OCI-LY7 (cell line): ENCODE results near the gene GGT5. TPM values are rescaled to one million over a fixed set of nuclear protein-coding genes. Genes with fewer than 3 reads are reported as not detected.
A peak's percentile ranks its signal among the peaks of the same experiment; 100 is the strongest.
"Not testable (repeated sequence)": the region's sequence is repeated elsewhere in the genome, so short reads cannot be mapped to it uniquely, and the experiment has no call there.

Experiments
- BruUV-seq: library from RNA; stranded (reverse); fragments of 400-500 nt; replicated peaks from 2 replicates; lab custom pipeline; 2021; lab: Mats Ljungman, UMichigan
- CTCF ChIA-PET: fragments of 300-600 bp; sonication (Branson Sonifier 250); formaldehyde crosslinking; loops from one replicate; lab custom pipeline; 2022; ENCODE audit warnings: antibody characterized with exemption; ENCODE audit not compliant: unreplicated experiment; lab: Charles Lee
- POLR2A ChIA-PET: fragments of 300-600 bp; sonication (Branson Sonifier 250); formaldehyde crosslinking; loops from one replicate; lab custom pipeline; 2022; ENCODE audit warnings: antibody characterized with exemption; lab: Charles Lee
- DNase-seq: peaks from one replicate; pipeline ENCODE4 v3.0.0-alpha.2; 2015; ENCODE audit warnings: low spot score
- H2AFZ ChIP-seq: fragments of 200-600 bp; sonication (generic), shearing (Covaris generic); 2 replicates; pipeline ENCODE4 v1.6.1; 2014; ENCODE audit warnings: mild to moderate bottlenecking, antibody characterized with exemption, low read length, moderate library complexity
- H3K27ac ChIP-seq: fragments of 200-600 bp; sonication (generic); 2 replicates; pipeline ENCODE4 v1.5.1; 2014; ENCODE audit warnings: mixed run types, low read depth, mild to moderate bottlenecking, moderate library complexity, low read length, inconsistent platforms; ENCODE audit not compliant: poor library complexity, severe bottlenecking
- H3K36me3 ChIP-seq: fragments of 200-600 bp; sonication (generic); 2 replicates; pipeline ENCODE4 v1.6.1; 2014; ENCODE audit warnings: mild to moderate bottlenecking, antibody characterized with exemption, low read length, moderate library complexity, mixed read lengths; ENCODE audit not compliant: insufficient read depth
- H3K4me1 ChIP-seq: fragments of 200-600 bp; sonication (generic); 2 replicates; pipeline ENCODE4 v1.5.1; 2014; ENCODE audit warnings: mild to moderate bottlenecking, low read length; ENCODE audit not compliant: insufficient read depth, poor library complexity, severe bottlenecking
- H3K4me2 ChIP-seq: fragments of 200-600 bp; sonication (generic); 2 replicates; pipeline ENCODE4 v1.6.1; 2014; ENCODE audit warnings: mild to moderate bottlenecking, low read length
- H3K4me3 ChIP-seq: fragments of 200-600 bp; sonication (generic); 2 replicates; pipeline ENCODE4 v1.5.1; 2014; ENCODE audit warnings: mild to moderate bottlenecking, low read depth, low read length; ENCODE audit not compliant: poor library complexity, severe bottlenecking
- H3K79me2 ChIP-seq: fragments of 200-600 bp; sonication (generic); 2 replicates; pipeline ENCODE4 v1.6.1; 2016; ENCODE audit warnings: low read depth, mild to moderate bottlenecking, low read length, moderate library complexity, mixed read lengths; ENCODE audit not compliant: insufficient read depth
- H3K9me2 ChIP-seq: fragments of 200-600 bp; sonication (generic); 2 replicates; pipeline ENCODE4 v1.6.1; 2016; ENCODE audit warnings: mild to moderate bottlenecking, low read length, mixed read lengths; ENCODE audit not compliant: insufficient read depth
- H3K9me3 ChIP-seq: fragments of 200-600 bp; sonication (generic); 2 replicates; pipeline ENCODE4 v1.6.1; 2014; ENCODE audit warnings: mild to moderate bottlenecking, mixed run types, low read length, mixed read lengths
- H4K20me1 ChIP-seq: fragments of 200-600 bp; sonication (generic); 2 replicates; pipeline ENCODE4 v1.6.1; 2014; ENCODE audit warnings: mild to moderate bottlenecking, antibody characterized with exemption, low read length, moderate library complexity, mixed read lengths; ENCODE audit not compliant: insufficient read depth
- intact Hi-C: fragments of 100-400 bp; cut with micrococcal nuclease; formaldehyde crosslinking; loops from one replicate; pipeline ENCODE4 v1.10.0; 2022; ENCODE audit not compliant: unreplicated experiment
- total RNA-seq, 2 experiments: library from RNA; depleted of rRNA in 1 of 2; stranded (reverse); fragments of >200 nt in 1 of 2; shearing (Covaris generic) in 1 of 2; gene quantifications; 2 replicates each; pipeline ENCODE4 v1.2.3, GENCODE V29; 2014 to 2022
- TF ChIP-seq, protein P1 (sequence below): fragments of 200-600 bp; sonication (generic); conservative IDR thresholded peaks from 2 replicates; pipeline ENCODE4 v1.5.1; 2014; ENCODE audit warnings: mild to moderate bottlenecking, antibody characterized with exemption, low read length, moderate library complexity, mixed read lengths

GGT5 gene
- total RNA-seq, 2 experiments from 2014 or later, result 0.06 TPM; not detected in 1

DNA sequence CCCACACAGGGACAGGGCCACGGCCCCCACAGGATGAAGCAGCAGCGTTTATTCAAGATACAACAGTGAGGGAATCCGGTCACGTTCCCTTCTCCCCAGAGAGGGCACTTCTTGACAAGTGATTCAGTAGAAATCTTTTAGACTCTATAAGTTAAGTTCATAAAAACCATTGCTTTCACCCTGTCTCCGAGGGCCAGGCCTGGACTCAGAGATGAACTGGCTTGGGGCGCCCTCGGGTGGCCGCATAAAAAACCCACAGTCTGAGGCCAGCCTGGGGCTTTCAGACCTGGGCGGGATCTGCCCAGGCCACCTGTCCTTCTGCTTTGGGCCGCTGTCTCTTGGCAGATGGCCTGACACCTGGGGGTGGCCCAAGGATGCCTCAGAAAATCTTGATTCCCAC is 14.6 kb upstream of the GGT5 start:
- H4K20me1 ChIP-seq, H2AFZ ChIP-seq, H3K27ac ChIP-seq, H3K9me2 ChIP-seq, H3K9me3 ChIP-seq, H3K36me3 ChIP-seq, H3K4me2 ChIP-seq, H3K4me3 ChIP-seq, BruUV-seq, H3K79me2 ChIP-seq, H3K4me1 ChIP-seq, CTCF ChIA-PET, POLR2A ChIA-PET, intact Hi-C loops: not testable (repeated sequence)
- peak; percentile 79 for DNase-seq
- TF ChIP-seq, protein P1, sequence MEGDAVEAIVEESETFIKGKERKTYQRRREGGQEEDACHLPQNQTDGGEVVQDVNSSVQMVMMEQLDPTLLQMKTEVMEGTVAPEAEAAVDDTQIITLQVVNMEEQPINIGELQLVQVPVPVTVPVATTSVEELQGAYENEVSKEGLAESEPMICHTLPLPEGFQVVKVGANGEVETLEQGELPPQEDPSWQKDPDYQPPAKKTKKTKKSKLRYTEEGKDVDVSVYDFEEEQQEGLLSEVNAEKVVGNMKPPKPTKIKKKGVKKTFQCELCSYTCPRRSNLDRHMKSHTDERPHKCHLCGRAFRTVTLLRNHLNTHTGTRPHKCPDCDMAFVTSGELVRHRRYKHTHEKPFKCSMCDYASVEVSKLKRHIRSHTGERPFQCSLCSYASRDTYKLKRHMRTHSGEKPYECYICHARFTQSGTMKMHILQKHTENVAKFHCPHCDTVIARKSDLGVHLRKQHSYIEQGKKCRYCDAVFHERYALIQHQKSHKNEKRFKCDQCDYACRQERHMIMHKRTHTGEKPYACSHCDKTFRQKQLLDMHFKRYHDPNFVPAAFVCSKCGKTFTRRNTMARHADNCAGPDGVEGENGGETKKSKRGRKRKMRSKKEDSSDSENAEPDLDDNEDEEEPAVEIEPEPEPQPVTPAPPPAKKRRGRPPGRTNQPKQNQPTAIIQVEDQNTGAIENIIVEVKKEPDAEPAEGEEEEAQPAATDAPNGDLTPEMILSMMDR, result peak; percentile 55; the same call in 1 of the 2 replicates

DNA sequence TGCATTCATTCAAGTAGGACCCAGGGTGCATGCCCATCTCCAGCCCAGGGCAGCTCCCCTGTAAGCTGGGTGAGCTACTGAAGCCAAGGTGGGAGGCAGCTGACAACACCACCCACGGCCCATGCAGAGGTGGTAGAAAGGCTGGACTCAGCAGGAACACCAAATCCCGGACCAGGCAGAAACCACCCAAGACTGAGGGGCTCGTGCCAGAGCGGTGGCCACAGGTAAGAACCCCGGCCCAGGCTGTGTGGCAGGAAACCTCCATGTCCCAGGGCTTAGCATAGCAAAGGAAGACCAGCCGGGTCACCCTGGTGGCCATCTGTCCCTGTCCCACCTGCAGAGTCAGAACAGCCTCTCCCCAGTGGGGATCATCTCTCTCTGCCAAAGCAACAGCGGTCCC is 11.9 kb upstream of the GGT5 start:
- BruUV-seq, CTCF ChIA-PET: not testable (repeated sequence)

DNA sequence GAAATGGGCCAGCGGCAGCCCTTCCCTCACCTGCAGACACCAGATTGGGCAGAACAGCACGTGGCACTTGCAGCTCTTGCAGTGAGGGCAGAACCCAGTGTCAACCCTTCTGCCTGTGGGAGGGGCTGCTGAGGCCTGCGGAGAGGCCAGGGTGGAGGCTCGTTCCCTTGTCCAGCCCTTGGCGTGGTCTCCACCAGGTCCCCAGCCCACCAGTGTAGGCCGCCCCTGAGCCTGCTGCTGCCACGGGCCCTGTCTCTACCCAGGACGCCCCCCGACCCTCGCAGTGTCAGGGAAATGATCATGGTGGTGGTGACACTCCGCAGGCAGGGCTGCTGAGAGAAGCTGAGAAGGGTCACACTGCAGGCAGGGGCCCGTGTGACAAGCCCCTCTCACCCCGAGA is 11.3 kb upstream of the GGT5 start:
- BruUV-seq, H3K9me3 ChIP-seq, H4K20me1 ChIP-seq, intact Hi-C loops, POLR2A ChIA-PET, H3K27ac ChIP-seq, H3K36me3 ChIP-seq, H3K79me2 ChIP-seq, H3K9me2 ChIP-seq, DNase-seq, CTCF ChIA-PET, H3K4me2 ChIP-seq, H2AFZ ChIP-seq, H3K4me3 ChIP-seq, H3K4me1 ChIP-seq: not testable (repeated sequence)

More for the DNA sequence above, 11.9 kb upstream of the GGT5 start:
- H3K4me1 ChIP-seq, H3K79me2 ChIP-seq, H3K4me3 ChIP-seq, H3K9me3 ChIP-seq, H2AFZ ChIP-seq, H3K9me2 ChIP-seq, H3K27ac ChIP-seq, POLR2A ChIA-PET, H3K36me3 ChIP-seq, H4K20me1 ChIP-seq, DNase-seq, H3K4me2 ChIP-seq, intact Hi-C loops: not testable (repeated sequence)

DNA sequence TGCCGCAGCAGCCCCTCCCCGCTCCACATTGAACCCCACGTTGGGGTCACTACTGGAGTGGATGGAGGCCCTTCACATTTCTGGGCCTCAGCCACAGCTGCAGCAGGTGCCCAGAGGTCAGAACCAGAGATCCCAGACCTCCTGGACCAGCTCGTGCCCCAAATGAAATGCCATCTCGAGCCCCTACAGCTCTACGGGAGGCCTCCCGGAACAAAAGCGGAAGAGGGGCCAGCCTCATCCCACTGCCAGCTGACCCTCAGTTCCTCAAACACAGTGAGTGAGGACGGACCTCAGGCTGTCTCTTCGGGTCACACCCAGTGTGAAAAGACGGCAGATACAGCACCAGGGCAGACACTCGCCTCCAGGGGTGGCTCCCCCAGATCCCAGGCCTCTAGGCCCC is 8.2 kb upstream of the GGT5 start:
- intact Hi-C loops, H3K79me2 ChIP-seq, H3K36me3 ChIP-seq, H2AFZ ChIP-seq, DNase-seq, CTCF ChIA-PET, H3K27ac ChIP-seq, H3K4me1 ChIP-seq, BruUV-seq, H3K9me3 ChIP-seq, H3K4me3 ChIP-seq, H3K4me2 ChIP-seq, H4K20me1 ChIP-seq, H3K9me2 ChIP-seq, POLR2A ChIA-PET: not testable (repeated sequence)

DNA sequence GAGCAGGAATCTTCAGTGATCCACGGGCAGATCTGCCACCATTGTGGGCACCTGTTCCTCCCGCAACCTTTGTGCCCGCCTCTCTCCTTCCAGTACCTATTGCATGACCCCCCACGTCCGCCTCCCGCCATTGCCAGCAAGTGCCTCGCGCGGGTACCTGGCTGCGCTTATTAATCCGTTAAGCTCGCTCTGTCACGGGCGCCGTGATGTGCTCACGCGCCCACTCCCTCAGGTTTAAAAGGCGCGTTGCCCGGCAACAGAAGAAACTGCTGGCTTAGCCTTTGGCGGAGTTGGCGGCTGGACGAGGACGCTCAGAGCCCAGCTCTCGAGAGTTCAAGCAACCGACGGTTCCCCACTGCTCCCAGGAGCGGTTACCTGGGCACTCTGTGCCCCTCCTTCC is 6.4 kb upstream of the GGT5 start:
- POLR2A ChIA-PET, result interaction anchor here (0.7 kb wide), 1 partner anchor 44 kb away, joined by 3 read pairs; no protein-coding TSS in a partner anchor
- H3K4me1 ChIP-seq, H3K9me2 ChIP-seq, H2AFZ ChIP-seq, H3K27ac ChIP-seq, intact Hi-C loops, DNase-seq, H3K36me3 ChIP-seq, H3K9me3 ChIP-seq, BruUV-seq, H3K4me3 ChIP-seq, CTCF ChIA-PET, H3K4me2 ChIP-seq, H3K79me2 ChIP-seq, H4K20me1 ChIP-seq: not testable (repeated sequence)

DNA sequence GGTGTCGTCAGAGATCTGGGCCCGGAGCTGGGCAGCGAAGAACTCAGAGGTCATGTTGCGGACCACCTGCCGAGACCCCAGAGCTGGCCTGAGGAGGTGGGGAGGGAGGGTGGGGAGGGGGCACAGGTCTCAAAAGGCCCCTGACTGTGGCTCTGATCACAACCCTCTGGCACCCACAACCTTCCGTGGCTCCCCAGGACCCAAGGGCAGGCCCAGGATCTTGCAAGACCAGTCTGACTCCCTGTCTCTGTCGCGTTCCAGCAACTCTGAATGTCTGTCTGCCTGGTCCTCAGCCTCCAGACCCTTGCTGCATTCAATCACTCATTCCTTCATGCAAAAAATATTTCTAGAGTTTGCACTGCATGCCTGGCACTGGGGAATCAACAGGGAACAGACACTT is 4.5 kb upstream of the GGT5 start:
- H2AFZ ChIP-seq, H3K4me3 ChIP-seq, H4K20me1 ChIP-seq, CTCF ChIA-PET, H3K36me3 ChIP-seq, H3K9me3 ChIP-seq, POLR2A ChIA-PET, H3K79me2 ChIP-seq, H3K4me2 ChIP-seq, DNase-seq, H3K9me2 ChIP-seq, BruUV-seq, H3K27ac ChIP-seq, H3K4me1 ChIP-seq: not testable (repeated sequence)
- intact Hi-C loops, result loop anchor here (10.0 kb wide), 1 partner anchor 265 kb away; the partner anchor contains the start of gene GSTT2
